ENCODE data around the gene RPH3AL.
"Not testable (repeated sequence)": the region's sequence is repeated elsewhere in the genome, so short reads cannot be mapped to it uniquely, and the experiment has no call there.

RPH3AL gene

DNA sequence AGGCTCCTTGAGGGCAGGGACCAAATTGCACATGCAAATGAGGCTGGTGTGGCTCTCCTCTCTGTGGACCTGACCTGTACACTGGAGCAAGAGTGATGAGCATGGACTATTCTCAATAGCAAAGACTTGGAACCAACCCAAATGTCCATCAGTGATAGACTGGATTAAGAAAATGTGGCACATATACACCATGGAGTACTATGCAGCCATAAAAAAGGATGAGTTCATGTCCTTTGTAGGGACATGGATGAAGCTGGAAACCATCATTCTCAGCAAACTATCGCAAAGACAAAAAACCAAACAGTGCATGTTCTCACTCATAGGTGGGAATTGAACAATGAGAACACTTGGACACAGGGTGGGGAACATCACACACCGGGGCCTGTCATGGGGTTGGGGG lies 128.0 kb downstream of the RPH3AL start:
- not testable (repeated sequence) for DNase-seq (ENCODE audit: low read depth)

DNA sequence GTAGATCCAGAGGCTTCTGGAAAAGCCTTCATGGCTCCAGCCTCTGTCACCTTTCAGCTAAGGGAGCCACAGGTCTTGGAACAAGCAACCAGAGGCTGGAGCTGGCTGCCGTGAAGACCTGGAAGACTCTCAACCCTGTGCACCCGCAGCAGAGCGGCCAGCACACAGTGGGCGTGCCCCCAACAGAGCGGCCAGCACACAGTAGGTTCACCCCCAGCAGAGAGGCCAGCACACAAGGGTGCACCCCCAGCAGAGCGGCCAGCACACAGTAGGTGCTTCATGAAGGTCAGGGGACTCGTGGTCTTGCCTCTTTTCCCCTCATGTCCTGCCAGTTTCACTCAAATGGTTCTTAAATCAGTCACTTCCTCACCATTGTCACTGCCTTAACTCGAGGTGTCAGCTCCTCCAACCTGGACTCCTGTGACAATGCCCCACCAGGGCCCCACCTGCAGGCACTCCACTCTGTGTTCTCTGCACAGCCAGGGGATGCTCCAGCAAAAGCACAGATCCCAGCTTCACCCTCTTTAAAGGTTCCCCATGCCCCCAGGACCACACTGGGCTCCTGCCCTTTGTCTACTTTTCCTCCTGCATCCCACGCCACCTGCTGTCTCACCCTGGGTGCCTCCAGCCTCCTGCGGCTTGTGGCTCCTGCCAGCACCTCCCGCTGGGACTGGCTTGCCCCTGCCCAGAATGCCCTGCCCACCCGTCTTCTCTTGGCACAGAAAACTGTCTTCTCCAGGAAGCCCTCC lies 128.7 kb downstream of the RPH3AL start:
- no peak for DNase-seq (ENCODE audit: low read depth)

DNA sequence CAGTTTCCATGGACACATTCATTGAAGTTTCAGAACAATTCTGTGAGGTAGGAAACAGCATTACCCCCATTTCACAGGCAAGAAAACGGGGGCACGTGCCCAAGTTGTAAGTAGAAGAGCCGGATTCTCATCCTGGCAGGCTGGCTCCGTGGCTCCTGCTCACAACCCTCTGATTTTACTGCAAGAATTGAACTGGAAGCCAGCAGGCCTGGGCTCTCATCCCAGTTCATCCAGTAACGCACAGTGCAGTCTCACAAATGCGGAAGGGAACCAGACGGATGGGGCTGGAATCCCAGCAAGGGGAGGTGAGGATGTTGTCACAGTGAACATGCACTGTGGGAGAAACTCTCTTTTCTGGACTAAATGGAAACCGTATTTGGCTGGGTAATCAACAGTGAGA lies 130.4 kb downstream of the RPH3AL start:
- DNase-seq (ENCODE audit: low read depth), result no peak

DNA sequence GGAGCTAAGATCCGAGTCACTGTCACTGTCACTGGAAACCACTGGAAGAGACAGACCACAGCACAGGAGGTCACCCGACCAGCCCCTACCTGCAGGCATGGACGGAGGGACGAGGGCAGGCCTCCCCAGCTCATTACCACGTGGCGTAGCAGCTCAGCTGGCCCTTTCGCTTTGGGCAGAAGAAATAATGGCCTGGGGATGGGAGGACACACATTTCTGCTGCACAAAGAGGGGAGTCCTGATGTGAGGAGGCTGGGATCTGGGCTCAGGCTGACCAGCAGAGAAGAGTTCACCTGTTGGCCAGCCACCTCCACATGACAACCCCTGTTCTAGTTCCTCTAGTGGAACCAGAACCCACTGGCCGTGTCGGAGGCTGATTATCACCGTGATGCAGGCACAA lies 132.9 kb downstream of the RPH3AL start:
- no peak for DNase-seq (ENCODE audit: low read depth)

DNA sequence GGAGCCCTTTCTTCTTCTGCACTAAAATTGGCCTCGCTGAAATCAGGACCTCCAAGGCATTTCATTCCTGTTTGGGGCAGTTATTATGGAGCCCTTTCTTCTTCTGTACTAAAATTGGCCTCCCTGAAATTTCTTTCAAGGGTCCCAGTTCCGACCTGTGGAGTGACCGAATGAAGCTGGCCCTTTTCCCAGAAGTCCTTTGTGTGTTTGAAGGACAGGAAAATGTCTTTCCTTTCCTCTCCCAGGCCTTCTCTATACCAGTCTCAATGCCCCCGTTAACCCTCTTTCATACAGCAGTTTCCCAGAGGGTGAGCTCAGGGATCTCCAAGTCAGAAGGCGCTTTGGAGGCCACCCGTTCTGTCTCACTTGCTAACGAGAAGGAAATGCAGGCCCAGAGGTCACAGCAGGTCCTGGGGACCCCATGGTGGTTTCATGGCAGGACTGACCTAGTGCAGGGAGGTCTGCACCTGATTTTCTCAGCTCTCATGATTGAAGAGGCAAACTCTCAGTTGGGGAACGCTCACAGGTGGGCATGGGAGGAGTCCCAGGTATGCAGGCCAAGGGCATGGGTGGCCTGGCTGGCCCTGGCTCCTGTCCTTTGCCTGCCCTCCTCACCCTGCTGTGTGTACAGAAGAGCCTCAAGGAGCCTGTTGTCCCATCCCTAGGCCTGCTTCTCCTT lies 134.0 kb downstream of the RPH3AL start:
- DNase-seq (ENCODE audit: low read depth), result no peak

DNA sequence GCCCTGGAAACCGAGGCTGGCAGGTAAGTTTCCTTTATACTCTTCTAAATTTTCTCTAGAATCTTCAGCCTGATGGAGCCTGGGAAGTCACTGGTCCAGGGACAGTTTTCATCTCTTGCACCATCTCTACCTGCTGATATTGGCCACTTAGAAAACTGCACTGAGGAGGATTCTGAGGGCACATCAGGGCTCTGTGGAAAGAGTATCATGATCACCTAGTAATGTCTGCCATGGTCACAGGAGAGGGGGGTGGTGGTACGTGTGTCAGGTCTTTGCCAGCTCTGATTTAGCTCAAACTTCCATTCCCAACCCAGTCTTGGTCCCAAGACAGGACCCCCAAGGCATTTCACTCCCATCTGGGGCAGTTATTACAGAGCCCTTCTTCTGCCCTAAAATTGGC lies 136.0 kb downstream of the RPH3AL start:
- DNase-seq (ENCODE audit: low read depth), result no peak

DNA sequence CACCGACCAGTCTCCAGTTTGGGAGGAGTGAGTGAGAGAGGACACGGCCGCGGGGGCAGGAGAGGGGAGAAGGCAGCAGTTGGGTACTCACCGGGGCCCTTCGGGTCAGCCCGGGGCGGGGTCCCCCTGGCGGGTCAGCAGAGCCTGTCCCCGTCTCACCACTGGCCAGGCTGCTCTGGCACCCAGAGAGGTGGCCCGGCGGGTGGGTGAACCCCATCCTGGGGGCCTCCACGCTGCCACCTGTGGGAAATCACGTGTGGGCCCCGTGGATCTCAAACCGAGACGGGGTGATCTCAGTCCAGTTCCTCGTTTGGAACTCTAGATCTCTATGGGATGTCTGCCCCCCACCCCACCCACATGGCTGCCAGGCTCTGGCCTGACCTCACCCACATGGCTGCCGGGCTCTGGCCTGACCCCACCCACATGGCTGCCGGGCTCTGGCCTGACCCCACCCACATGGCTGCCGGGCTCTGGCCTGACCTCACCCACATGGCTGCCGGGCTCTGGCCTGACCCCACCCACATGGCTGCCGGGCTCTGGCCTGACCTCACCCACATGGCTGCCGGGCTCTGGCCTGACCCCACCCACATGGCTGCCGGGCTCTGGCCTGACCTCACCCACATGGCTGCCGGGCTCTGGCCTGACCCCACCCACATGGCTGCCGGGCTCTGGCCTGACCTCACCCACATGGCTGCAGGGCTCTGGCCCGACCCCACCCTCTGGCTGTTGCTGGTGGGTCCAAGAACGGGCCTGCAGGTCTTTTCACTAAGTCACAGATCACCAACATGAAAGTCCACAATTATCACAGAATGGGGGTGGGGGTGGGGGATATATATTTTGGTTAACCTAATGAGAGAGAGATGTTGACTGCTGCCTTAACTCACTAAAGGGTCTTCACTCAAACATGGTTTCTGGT lies 136.8 kb downstream of the RPH3AL start:
- not testable (repeated sequence) for DNase-seq (ENCODE audit: low read depth)

DNA sequence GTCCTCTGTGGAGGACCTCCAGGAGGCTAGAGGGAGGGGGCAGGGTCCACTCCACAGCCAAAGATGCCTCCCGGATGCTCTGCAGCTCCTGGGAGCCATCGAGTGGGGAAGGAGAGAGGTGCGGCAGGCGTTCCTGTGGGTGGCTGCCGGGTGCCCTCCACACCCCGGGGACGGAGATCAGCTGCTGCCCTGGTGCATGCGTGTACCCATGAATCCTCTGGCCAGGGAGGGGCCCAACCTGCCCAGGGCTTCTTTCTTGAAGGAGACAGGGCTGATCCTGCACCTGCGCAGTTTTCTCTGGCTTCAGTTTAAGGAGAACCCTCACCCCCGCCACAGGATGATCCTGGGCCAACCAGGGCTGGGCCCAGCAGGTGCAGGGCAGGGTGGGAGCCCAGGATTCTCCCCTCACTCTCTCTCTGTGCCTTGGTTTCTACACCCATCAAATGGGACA lies 137.7 kb downstream of the RPH3AL start:
- DNase-seq (ENCODE audit: low read depth), result no peak

DNA sequence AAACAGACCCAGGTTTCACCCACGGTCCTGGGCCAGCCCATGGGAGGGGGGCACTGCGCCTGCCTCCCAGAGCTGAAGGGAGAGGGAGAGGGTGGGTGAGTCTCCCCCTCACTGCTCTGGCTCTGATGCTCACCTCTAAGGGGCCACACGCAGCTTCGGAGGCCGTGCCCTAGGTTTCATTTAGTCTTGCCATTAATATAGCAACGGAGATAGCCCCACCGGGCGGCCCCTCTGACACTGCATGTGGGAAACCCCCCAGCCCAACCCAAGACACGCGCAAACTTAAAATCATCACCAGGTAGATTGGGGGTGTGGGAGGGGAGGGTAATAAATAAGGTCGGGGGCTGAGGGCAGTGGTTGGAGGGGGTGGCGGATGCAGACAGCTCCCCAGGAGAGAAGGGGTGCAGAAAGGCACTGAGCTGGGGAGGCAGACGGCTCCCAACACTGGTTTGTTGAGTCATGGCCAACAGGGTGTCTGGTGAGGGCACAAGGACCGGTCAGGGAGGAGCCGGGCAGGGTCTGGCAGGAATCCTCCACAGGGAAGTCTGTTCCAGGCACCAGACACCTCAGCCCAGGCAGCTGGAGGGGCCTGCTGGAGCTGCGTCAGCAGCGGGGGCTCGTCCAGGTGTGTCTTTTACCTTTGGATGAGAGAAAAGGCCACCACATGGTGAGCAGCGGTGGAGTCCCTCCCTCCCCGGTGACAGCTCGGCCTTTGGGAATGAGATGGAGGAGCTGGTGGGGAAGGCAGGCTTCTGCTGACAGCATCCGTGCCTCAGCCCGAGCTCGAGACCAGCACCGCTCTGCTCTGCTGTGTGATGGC lies 139.1 kb downstream of the RPH3AL start:
- DNase-seq (ENCODE audit: low read depth), result no peak

DNA sequence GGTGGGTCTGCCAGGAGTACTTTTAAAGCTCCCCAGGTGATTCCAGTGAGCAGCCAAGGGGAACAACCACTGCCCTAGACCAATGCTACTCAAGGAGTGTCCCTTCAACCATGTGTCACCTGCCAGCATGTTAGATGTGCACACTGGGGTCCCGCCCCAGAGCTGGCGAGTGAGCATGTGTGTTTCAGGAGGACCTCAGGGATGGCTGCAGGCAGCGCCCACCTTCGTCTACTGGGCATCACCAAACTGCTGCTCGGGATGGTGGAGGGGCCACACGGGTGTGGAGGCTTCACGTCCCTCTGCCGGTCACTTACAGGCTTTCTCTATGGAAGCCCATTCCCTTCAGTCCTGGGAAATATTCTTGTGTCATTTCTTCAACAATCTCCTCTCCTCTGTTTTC lies 142.2 kb downstream of the RPH3AL start:
- DNase-seq (ENCODE audit: low read depth), result no peak

DNA sequence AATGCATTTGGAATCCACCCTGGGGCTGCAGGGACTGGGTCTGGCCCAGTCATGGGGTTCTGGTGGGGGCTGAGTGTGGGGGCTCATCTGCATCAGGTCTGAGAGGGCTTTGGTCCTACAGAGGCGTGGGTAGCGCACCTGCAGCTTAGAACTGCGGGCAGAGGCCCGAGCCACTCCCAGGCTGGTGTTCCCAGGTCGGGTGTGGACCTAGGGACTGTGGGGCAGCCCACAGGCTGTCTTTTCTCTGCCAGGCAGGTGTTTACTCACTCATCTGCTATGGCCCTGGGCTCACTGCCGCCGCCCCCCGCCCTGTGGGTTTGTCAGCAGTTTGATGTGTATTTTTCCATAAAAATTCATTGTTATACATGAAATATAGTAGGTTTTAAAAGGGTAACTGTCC lies 144.2 kb downstream of the RPH3AL start:
- no peak for DNase-seq (ENCODE audit: low read depth)

DNA sequence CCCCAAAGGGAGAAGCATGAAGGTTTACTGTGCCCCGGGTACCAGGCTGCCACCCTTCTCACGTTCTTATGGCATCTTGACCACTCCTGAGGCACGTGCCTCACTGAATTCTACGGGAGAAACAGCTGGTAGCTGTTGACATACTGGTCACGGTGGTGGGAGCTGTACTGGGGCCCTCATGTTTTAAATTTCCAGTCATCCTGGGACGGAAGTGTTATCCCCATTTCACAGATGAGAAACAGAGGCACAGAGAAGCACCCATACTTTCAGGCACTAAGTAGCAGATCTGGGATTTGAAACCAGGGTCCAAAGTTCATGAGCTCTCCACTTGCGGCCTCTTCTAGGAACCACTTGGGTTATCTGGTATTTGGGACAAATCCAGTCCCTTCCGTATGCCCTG lies 144.8 kb downstream of the RPH3AL start:
- no peak for DNase-seq (ENCODE audit: low read depth)

DNA sequence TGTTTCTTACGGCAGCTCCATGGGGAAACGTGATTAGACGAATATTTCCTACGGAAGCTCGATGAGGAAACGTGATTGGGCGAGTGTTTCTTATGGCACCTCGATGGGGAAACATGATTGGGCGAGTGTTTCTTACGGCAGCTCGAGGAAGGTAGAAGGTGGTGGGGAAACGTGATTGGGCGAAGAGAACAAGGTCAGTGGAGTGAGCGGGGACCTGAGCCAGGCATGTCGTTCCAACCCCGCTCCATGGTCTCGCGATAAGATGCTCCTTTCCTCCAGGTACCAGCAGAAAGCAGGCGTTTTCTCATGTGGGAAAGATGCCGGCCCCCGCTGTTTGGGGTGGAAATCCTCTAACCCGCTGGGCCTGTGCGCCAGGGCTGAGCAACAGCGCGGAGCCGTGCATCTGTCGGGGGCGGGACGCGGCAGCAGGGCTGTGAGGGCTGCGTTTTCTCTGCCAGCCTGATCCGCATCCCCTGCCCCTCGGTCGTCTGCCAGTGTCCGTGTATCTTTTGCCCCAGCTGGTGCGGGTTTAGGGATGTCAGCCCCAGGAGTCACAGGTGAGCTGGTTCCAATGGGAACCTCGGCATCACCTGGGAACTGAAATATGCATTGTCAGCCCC lies 145.6 kb downstream of the RPH3AL start:
- DNase-seq (ENCODE audit: low read depth), result no peak

DNA sequence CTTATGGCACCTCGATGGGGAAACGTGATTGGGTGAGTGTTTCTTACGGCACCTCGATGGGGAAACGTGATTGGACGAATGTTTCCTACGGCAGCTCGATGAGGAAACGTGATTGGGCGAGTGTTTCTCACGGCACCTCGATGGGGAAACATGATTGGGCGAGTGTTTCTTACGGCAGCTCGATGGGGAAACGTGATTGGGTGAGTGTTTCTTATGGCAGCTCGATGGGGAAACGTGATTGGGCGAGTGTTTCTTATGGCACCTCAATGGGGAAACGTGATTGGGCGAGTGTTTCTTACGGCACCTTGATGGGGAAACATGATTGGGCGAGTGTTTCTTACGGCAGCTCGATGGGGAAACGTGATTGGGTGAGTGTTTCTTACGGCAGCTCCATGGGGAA lies 146.1 kb downstream of the RPH3AL start:
- DNase-seq (ENCODE audit: low read depth), result not testable (repeated sequence)

DNA sequence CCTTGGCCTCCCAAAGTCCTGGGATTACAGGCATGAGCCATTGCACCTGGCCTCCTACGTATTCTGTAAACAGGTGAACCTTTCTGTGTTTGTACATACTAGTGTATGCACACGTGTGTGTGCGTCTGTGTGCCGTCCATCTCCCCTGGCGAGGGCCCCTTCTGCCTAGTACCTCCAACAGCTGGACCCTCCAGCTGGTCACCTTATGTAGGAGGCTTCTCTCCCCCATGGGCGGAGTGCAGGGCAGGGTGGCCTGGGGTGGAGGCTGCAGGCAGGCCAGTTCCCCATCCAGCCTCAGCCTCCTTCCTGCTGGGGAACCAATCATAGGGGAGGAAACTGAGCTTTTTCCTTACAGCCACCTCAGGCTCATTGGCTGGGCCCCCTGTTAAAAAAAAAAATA lies 146.8 kb downstream of the RPH3AL start:
- no peak for DNase-seq (ENCODE audit: low read depth)

DNA sequence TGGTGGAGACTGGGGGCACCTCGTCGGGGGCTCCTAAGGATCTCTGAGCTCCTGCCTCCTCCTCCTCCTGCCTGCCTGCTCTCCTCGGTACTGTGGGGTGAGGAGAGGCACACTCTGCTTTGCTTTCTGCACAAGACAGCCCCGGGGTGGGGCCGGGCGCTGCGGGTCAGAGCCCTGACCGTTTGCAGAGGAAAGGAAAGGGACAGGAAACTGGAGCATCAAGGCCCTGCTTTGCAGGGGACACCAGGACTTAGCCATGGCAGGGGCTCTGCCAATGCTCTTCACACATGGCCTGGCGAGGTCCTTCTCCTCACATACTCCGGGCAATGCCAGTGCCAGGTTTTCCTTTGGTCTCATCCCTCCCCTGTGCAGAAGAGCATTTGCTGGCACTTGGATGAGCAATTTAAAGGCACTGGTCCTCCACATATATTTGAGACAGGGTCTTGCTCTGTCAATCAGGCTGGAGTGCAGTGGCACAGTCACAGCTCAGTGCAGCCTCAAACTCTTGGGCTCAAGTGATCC lies 147.4 kb downstream of the RPH3AL start:
- no peak for DNase-seq (ENCODE audit: low read depth)

DNA sequence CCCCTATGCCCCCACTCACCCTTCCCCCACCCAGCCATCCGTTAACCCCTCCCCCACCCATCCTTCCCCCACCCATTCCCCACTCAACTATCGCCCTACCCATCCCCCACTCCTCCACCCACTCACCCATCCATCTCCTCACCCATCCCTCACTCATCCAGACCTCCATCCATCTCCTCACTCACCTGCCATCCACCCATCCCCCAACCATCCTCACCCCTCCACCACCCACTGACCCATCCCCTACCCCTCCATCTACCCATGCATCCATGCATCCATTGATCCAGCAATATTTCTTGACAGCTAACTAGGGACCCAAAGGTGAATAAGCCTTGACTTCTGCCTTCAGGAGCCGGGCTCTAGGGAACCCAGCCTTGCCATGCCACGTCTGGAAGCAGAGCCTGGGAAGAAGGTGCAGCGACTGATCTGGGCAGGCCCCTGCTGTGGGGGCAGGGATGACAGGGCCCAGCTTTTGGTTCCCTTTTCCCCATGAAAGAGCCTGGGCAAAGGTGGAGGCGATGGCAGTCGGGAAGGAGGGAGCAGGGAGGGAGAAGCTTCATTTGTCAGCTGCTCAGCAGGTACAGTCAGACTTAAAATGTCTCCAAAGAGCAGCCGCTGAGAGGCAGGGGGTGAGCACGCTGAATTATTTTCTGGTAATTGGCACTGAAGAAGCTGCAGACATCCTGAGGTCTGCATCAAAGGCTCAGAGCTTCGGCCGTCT lies 148.0 kb downstream of the RPH3AL start:
- DNase-seq (ENCODE audit: low read depth), result no peak

DNA sequence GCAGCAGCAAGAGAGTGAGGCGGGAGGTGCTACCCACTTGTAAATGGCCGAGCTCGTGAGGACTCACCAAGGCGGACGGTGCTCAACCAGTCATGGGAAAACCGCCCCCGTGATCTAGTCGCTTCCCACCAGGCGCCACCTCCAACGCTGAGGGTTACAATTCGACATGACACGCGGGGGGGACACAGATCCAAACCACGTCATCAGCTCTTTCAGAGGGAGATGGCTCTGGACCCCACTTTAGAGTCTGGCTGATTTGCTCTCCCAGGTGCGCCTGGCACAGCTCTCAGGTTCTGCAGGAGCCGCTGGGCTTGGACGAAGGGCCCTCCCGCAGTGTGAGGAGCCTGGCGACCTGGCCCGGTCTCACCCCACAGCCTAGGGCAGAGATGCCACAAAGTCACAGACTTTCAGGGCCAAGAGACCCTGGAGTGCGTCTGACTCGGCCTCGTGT lies 150.1 kb downstream of the RPH3AL start:
- DNase-seq (ENCODE audit: low read depth), result no peak

DNA sequence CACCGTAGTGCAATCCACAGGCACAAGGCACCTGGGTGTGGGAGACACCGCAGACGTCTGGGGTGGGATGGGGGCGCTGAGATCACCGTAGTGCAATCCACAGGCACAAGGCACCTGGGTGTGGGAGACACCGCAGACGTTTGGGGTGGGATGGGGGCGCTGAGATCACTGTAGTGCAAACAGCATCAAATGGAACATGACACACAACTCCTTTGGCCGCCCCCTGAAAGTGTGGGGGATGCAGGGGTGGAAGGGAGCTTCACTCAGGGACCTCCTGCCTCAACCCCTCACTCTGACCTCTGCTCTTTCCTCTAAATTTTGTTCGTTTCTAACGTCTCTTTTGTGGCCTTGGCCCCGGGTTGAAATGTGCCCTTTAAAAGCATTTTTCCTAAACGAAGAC lies 150.9 kb downstream of the RPH3AL start:
- not testable (repeated sequence) for DNase-seq (ENCODE audit: low read depth)

DNA sequence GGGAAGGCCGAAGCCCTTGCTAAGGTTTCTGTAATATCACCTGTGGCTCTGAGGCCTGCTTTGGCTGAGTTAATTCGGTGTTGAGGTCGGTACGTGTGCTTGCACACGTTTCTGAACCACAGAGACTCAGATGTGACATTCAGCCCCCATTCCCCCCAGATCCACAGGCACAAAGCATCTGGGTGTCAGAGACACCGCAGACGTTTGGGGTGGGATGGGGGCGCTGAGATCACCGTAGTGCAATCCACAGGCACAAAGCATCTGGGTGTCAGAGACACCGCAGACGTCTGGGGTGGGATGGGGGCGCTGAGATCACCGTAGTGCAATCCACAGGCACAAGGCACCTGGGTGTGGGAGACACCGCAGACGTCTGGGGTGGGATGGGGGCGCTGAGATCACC lies 151.3 kb downstream of the RPH3AL start:
- DNase-seq (ENCODE audit: low read depth), result not testable (repeated sequence)
